Mesothelial cell of epicardium (in vitro differentiated cells): Measurements from ENCODE around the gene KCNQ5. TPM values are rescaled to one million over a fixed set of nuclear protein-coding genes. Genes with fewer than 3 reads are reported as not detected.

ENCODE experiments used
- DNase-seq, 2 experiments: peaks; one replicate each; pipeline ENCODE4 v3.0.0; 2021; ENCODE audit warnings: low spot score in 2 of 2; ENCODE audit not compliant: unreplicated experiment in 2 of 2
- H3K27ac Mint-ChIP-seq: 2 replicates; pipeline ENCODE4 v1.8.0; 2021; ENCODE audit warnings: mixed read lengths
- H3K27me3 Mint-ChIP-seq: 2 replicates; pipeline ENCODE4 v1.8.0; 2021; ENCODE audit warnings: low read depth, mixed read lengths
- H3K36me3 Mint-ChIP-seq: 2 replicates; pipeline ENCODE4 v1.8.0; 2021; ENCODE audit warnings: mixed read lengths
- H3K4me1 Mint-ChIP-seq: 2 replicates; pipeline ENCODE4 v1.8.0; 2021; ENCODE audit warnings: mixed read lengths
- H3K4me3 Mint-ChIP-seq: 2 replicates; pipeline ENCODE4 v1.8.0; 2021; ENCODE audit warnings: mild to moderate bottlenecking, moderate library complexity, mixed read lengths
- H3K9me3 Mint-ChIP-seq: 2 replicates; pipeline ENCODE4 v1.8.0; 2021; ENCODE audit warnings: mixed read lengths
- total RNA-seq: library from RNA; stranded (reverse); gene quantifications from 3 replicates; pipeline ENCODE4 v1.2.1, GENCODE V29; 2021
- TF ChIP-seq, protein P1 (sequence below): fragments of 200-600 bp; sonication (generic); IDR thresholded peaks from one replicate; pipeline ENCODE4 v1.5.0; 2021; ENCODE audit warnings: antibody characterized with exemption; ENCODE audit not compliant: unreplicated experiment

Gene KCNQ5
- total RNA-seq, 1 donor from 2014 or later = 4.8 TPM

DNA sequence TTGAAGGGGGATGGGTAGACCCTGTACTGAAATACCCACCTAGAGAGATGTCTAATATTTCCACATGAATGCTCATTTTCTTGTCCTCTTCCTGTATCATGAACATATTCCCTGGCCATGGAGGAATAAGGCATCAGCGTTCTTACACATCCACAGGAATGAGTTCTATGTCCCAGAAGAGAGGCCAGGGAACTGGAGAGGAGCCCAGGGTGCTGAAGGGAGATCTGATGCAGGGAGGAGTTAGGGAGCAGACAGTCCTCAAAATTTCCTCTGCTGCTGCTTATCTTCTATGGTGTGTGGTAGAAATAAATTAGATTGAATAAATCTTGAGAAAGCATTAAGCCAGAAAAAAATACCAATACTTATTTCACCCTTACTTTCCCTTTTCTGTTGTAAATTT lies 295.0 kb downstream of the KCNQ5 start:
- DNase-seq = no peak
- H3K27ac Mint-ChIP-seq = no peak overlapping the region
- no peaks in the 10 kb centered on the region for H3K9me3 Mint-ChIP-seq
- no peaks in the 10 kb centered on the region for H3K36me3 Mint-ChIP-seq
- TF ChIP-seq, protein P1, sequence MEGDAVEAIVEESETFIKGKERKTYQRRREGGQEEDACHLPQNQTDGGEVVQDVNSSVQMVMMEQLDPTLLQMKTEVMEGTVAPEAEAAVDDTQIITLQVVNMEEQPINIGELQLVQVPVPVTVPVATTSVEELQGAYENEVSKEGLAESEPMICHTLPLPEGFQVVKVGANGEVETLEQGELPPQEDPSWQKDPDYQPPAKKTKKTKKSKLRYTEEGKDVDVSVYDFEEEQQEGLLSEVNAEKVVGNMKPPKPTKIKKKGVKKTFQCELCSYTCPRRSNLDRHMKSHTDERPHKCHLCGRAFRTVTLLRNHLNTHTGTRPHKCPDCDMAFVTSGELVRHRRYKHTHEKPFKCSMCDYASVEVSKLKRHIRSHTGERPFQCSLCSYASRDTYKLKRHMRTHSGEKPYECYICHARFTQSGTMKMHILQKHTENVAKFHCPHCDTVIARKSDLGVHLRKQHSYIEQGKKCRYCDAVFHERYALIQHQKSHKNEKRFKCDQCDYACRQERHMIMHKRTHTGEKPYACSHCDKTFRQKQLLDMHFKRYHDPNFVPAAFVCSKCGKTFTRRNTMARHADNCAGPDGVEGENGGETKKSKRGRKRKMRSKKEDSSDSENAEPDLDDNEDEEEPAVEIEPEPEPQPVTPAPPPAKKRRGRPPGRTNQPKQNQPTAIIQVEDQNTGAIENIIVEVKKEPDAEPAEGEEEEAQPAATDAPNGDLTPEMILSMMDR = no peak
- H3K4me3 Mint-ChIP-seq = no peak overlapping the region
- H3K4me1 Mint-ChIP-seq = peaks cover 25% of the 10 kb centered on the region
- H3K27me3 Mint-ChIP-seq = no peaks in the 10 kb centered on the region

GRCh38 chr6:72922401-72922800 lies 300.5 kb downstream of the KCNQ5 start:
- Mint-ChIP-seq H3K4me3 (no peak overlapping the region), H3K9me3 (peaks cover 4% of the 10 kb centered on the region), H3K36me3 (no peaks in the 10 kb centered on the region), H3K27ac (no peak overlapping the region), H3K4me1 (peaks cover 15% of the 10 kb centered on the region), H3K27me3 (no peaks in the 10 kb centered on the region)
- TF ChIP-seq, protein P1 = no peak
- no peak for DNase-seq

DNA sequence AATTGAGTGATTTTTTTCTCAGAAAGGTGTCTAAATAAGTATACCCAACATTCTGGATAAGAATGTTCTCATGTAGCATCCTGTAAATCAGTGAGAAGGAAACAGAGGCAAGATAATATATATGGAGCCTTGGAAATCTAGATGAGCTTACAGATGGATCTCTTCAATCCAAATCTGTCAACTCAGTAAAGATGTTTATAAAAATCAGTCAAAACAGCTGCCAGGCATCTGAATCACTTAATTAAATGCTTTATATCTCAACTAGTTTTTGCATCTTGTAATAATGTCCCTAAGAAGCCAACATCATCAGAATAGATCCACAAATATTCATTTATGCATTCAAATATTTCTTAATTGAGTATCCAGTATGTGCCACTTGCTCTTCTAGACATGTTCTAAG lies 303.3 kb downstream of the KCNQ5 start:
- H3K27ac Mint-ChIP-seq = no peak overlapping the region
- H3K36me3 Mint-ChIP-seq = no peaks in the 10 kb centered on the region
- TF ChIP-seq, protein P1 = no peak
- no peaks in the 10 kb centered on the region for H3K27me3 Mint-ChIP-seq
- H3K4me3 Mint-ChIP-seq = no peak overlapping the region
- H3K9me3 Mint-ChIP-seq = peaks cover 4% of the 10 kb centered on the region
- no peak for DNase-seq
- H3K4me1 Mint-ChIP-seq = peaks cover 17% of the 10 kb centered on the region

DNA sequence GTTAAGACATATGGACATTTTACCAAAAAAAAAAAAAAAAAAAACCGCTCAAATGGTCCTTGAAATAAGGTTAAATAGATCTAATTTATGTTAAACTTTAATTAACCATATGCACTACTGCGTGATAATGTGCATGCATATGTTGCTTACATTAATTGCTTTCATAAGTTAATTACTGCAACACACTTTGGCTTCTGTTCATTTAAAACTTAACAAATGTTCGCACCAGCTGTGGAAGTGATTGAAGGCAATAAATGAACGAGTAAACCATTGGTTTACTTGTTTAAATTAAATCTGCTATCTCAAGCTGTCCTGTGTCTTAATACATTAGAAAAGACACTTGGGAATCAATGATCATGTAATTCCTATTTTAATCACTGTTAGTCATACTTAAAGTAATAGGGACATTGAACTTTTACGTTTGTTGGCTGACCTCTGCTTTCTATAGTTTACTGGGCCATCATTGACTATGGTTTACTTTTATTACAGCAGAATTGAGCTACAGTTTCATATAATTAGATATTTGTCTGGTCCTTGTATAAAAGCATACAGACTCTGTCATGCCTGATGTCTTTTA lies 308.8 kb downstream of the KCNQ5 start:
- Mint-ChIP-seq H3K4me1 (peaks cover 22% of the 10 kb centered on the region), H3K27ac (no peak overlapping the region)

GRCh38 chr6:72931325-72931887 lies 309.5 kb downstream of the KCNQ5 start:
- TF ChIP-seq, protein P1 = no peak
- no peak overlapping the region for H3K27ac Mint-ChIP-seq
- no peaks in the 10 kb centered on the region for H3K9me3 Mint-ChIP-seq
- H3K4me3 Mint-ChIP-seq = no peak overlapping the region
- no peaks in the 10 kb centered on the region for H3K27me3 Mint-ChIP-seq
- H3K4me1 Mint-ChIP-seq = peaks cover 15% of the 10 kb centered on the region
- no peaks in the 10 kb centered on the region for H3K36me3 Mint-ChIP-seq
- no peak for DNase-seq

More for the DNA sequence above, 308.8 kb downstream of the KCNQ5 start:
- no peaks in the 10 kb centered on the region for H3K36me3 Mint-ChIP-seq
- no peak for DNase-seq
- H3K27me3 Mint-ChIP-seq = no peaks in the 10 kb centered on the region
- TF ChIP-seq, protein P1 = no peak
- H3K9me3 Mint-ChIP-seq = no peaks in the 10 kb centered on the region
- H3K4me3 Mint-ChIP-seq = no peak overlapping the region
